Activated T-helper 1 cell treated with anti-CD3 and anti-CD28 coated beads, Interleukin-2, amount 50 U/mL, for 16 hours (primary cell): ENCODE measurements around the gene RNASET2.
"Not testable (repeated sequence)": the region's sequence is repeated elsewhere in the genome, so short reads cannot be mapped to it uniquely, and the experiment has no call there.

ENCODE experiments used
- DNase-seq, 2 donors: peaks; one replicate each; pipeline ENCODE4 v3.0.0-alpha.2; 2020; ENCODE audit warnings: low read depth in 1 of 2, low spot score in 1 of 2

Gene RNASET2

GRCh38 chr6:166928644-166929541 lies 27.5 kb downstream of the RNASET2 start:
- DNase-seq = no peak

- no peak for DNase-seq
Observed at GRCh38 chr6:166927935-166928643, 28.3 kb downstream of the RNASET2 start.

- no peak for DNase-seq
Observed at GRCh38 chr6:166927240-166927934, 29.0 kb downstream of the RNASET2 start.

- DNase-seq = no peak
Observed at GRCh38 chr6:166926748-166927147, 29.6 kb downstream of the RNASET2 start.

GRCh38 chr6:166925141-166925996 lies 31.0 kb downstream of the RNASET2 start:
- no peak for DNase-seq

- DNase-seq = no peak
Observed at GRCh38 chr6:166924531-166924930, 31.8 kb downstream of the RNASET2 start.

GRCh38 chr6:166922937-166923336 lies 33.4 kb downstream of the RNASET2 start:
- DNase-seq = no peak

GRCh38 chr6:166921570-166921969 lies 34.8 kb downstream of the RNASET2 start:
- no peak for DNase-seq

- DNase-seq = no peak
Observed at GRCh38 chr6:166916824-166917223, 39.5 kb downstream of the RNASET2 start.

GRCh38 chr6:166915484-166915883 lies 40.9 kb downstream of the RNASET2 start:
- not testable (repeated sequence) for DNase-seq

GRCh38 chr6:166914952-166915351 lies 41.4 kb downstream of the RNASET2 start:
- not testable (repeated sequence) for DNase-seq

- no peak for DNase-seq
Observed at GRCh38 chr6:166911248-166911677, 45.1 kb downstream of the RNASET2 start.

- DNase-seq = no peak
Observed at GRCh38 chr6:166910601-166911000, 45.7 kb downstream of the RNASET2 start.

- DNase-seq = no peak
Observed at GRCh38 chr6:166908811-166909210, 47.5 kb downstream of the RNASET2 start.

GRCh38 chr6:166907871-166908806 lies 48.2 kb downstream of the RNASET2 start:
- DNase-seq = no peak

GRCh38 chr6:166907373-166907841 lies 48.9 kb downstream of the RNASET2 start:
- DNase-seq = no peak

- no peak for DNase-seq
Observed at GRCh38 chr6:166906376-166907044, 49.8 kb downstream of the RNASET2 start.

- DNase-seq = no peak
Observed at GRCh38 chr6:166905505-166906134, 50.7 kb downstream of the RNASET2 start.
